Right lobe of liver (tissue), 4 donors: ENCODE data around the gene FBP1.

Experiments used
- POLR2A ChIP-seq: fragments of 450-650 bp; IDR thresholded peaks from one replicate; pipeline ENCODE4 v1.6.1; 2017; ENCODE audit warnings: antibody characterized with exemption, mild to moderate bottlenecking
- TF ChIP-seq, protein P1 (sequence below), 4 donors: fragments of 200-600 bp in 3 of 4; fragments of 450-650 bp in 1 of 4; IDR thresholded peaks; one replicate each; pipeline versions ENCODE4 v1.5.1 to v1.8.0; 2016 to 2022; ENCODE audit warnings: antibody characterized with exemption in 4 of 4, mild to moderate bottlenecking in 2 of 4
- donor health status: DM: no; HTN: no; CAD: no.
- donor health status: DM: no; HTN: no; CAD: no.
- donor health status: DM: no; HTN: yes; CAD: no.

DNA sequence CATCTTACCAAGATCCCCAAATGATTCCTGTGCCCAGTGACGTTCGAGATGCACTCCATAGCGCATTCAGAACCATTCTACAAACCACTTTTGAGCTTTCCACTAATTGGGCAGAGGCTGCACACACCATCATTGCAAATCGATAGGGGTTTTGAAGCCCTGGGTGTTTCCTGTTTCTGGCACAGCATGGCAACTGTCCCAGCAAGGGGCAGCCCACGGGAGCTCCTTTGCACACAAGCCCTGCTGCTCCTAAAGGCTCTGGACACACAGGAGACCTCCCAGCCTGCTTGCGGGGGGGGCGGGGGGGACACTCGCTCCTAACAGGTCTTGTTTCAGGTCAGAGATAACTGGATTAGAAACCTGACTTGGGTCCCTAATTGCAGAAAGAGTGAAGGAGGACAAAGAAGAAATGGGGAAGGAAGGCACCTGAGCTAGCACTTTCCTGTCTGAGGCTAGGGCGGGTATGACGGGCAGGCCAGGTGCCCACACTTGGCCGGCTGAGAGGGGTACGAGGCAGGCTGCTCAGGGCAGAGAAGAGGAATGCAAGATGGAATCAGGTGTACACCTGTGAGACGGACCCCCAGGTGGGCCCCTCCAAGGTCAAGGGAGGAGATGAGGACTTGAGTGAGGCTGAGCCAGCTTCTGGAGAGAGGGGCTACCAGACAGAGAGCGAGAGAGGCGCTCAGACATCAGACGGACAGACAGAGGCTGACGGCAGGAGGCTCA lies 820 bp downstream of the FBP1 start:
- TF ChIP-seq, protein P1, sequence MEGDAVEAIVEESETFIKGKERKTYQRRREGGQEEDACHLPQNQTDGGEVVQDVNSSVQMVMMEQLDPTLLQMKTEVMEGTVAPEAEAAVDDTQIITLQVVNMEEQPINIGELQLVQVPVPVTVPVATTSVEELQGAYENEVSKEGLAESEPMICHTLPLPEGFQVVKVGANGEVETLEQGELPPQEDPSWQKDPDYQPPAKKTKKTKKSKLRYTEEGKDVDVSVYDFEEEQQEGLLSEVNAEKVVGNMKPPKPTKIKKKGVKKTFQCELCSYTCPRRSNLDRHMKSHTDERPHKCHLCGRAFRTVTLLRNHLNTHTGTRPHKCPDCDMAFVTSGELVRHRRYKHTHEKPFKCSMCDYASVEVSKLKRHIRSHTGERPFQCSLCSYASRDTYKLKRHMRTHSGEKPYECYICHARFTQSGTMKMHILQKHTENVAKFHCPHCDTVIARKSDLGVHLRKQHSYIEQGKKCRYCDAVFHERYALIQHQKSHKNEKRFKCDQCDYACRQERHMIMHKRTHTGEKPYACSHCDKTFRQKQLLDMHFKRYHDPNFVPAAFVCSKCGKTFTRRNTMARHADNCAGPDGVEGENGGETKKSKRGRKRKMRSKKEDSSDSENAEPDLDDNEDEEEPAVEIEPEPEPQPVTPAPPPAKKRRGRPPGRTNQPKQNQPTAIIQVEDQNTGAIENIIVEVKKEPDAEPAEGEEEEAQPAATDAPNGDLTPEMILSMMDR (IDR thresholded peaks at IDR 0.05), result no peak
- TF ChIP-seq POLR2A, result peak; percentile 32
